K562 (cell line): Measurements from ENCODE around the gene ZNF441. TPM values are rescaled to one million over a fixed set of nuclear protein-coding genes. Genes with fewer than 3 reads are reported as not detected.

Experiments used
- BCOR ChIP-seq: fragments of 450-650 bp; IDR thresholded peaks from 2 replicates; pipeline ENCODE4 v1.6.1; 2016
- CCAR2 ChIP-seq: fragments of 200-400 bp; formaldehyde crosslinking; IDR thresholded peaks from 2 replicates; pipeline ENCODE4 v1.6.1; 2017; ENCODE audit warnings: mild to moderate bottlenecking, low read depth, low read length
- CEBPB ChIP-seq: fragments of 450-650 bp; IDR thresholded peaks from 2 replicates; pipeline ENCODE4 v1.6.1; 2016; ENCODE audit warnings: missing genetic modification characterization, missing compliant biosample characterization
- CXXC5 ChIP-seq: fragments of 250-450 bp; sonication (Bioruptor Pico); IDR thresholded peaks from 2 replicates; pipeline ENCODE4 v1.8.0; 2022; ENCODE audit warnings: inconsistent platforms, mild to moderate bottlenecking, moderate library complexity
- GTF2A2 ChIP-seq: IDR thresholded peaks from 2 replicates; pipeline ENCODE4 v1.6.1; 2016; ENCODE audit warnings: mild to moderate bottlenecking, missing genetic modification characterization, missing compliant biosample characterization
- HDAC6 ChIP-seq: IDR thresholded peaks from 2 replicates; pipeline ENCODE4 v1.6.1; 2012; ENCODE audit warnings: low read depth, mild to moderate bottlenecking, control low read depth, inconsistent platforms, low read length, moderate library complexity
- JUNB ChIP-seq: fragments of 450-650 bp; formaldehyde crosslinking; conservative IDR thresholded peaks from 2 replicates; pipeline ENCODE4 v1.4.0; 2020; ENCODE audit warnings: mild to moderate bottlenecking
- MCM3 ChIP-seq: fragments of 450-650 bp; IDR thresholded peaks from 2 replicates; pipeline ENCODE4 v1.6.1; 2016
- PCBP2 ChIP-seq: fragments of 200-400 bp; formaldehyde crosslinking; IDR thresholded peaks from 2 replicates; pipeline ENCODE4 v1.6.1; 2018; ENCODE audit warnings: low read length, low read depth, mild to moderate bottlenecking, moderate library complexity; ENCODE audit not compliant: poor library complexity, severe bottlenecking
- TAF1 ChIP-seq: IDR thresholded peaks from 2 replicates; pipeline ENCODE4 v1.6.1; 2011; ENCODE audit warnings: mild to moderate bottlenecking, low read length, moderate library complexity; ENCODE audit not compliant: insufficient read depth, control insufficient read depth, severe bottlenecking; ENCODE audit errors: extremely low read depth
- ZC3H4 ChIP-seq: sonication (generic); formaldehyde crosslinking; IDR thresholded peaks from 2 replicates; pipeline ENCODE4 v1.9.0; 2021; ENCODE audit warnings: missing genetic modification reagents, borderline replicate concordance
- ZFPM2 ChIP-seq: fragments of 250-450 bp; sonication (Bioruptor Pico); IDR thresholded peaks from 2 replicates; pipeline ENCODE4 v1.5.1; 2022; ENCODE audit warnings: mild to moderate bottlenecking
- ZNF589 ChIP-seq: fragments of 200-800 bp; sonication (Bioruptor generic); IDR thresholded peaks from 2 replicates; pipeline ENCODE4 v1.6.1; 2016; ENCODE audit warnings: low read depth, missing genetic modification characterization, missing compliant biosample characterization
- ZZZ3 ChIP-seq: fragments of 450-650 bp; IDR thresholded peaks from 2 replicates; pipeline ENCODE4 v1.6.1; 2016; ENCODE audit warnings: antibody characterized with exemption, mild to moderate bottlenecking, moderate library complexity
- polyA plus RNA-seq, 8 experiments: library from polyadenylated mRNA; depleted of rRNA in 4 of 8; stranded (reverse) in 5 of 8; unstranded in 3 of 8; fragments of >200 nt; fragmentation: Nextera tagmentation in 2 of 8; fragmentation: Illumina TruSeq in 1 of 8; extraction: Ambion mirVana in 2 of 8; extraction: Trizol in 1 of 8; gene quantifications; 2 replicates each; pipeline versions ENCODE4 v1.2.1 to v1.2.3, GENCODE V29; 2011 to 2014; ENCODE audit warnings: inconsistent platforms in 1 of 8, missing spikeins in 1 of 8
- total RNA-seq, 7 experiments: library from RNA; depleted of rRNA in 6 of 7; stranded (reverse); fragments of >200 nt in 6 of 7; fragmentation: Illumina TruSeq in 2 of 7; extraction: Trizol in 2 of 7; gene quantifications; 2 replicates each; pipeline versions ENCODE4 v1.2.1 to v1.2.3, GENCODE V29; 2011 to 2021; ENCODE audit warnings: low replicate concordance in 1 of 7
- TF ChIP-seq, protein P1 (sequence below): IDR thresholded peaks from 3 replicates; pipeline ENCODE4 v1.6.1; 2011; ENCODE audit warnings: borderline replicate concordance, mild to moderate bottlenecking, moderate library complexity; ENCODE audit not compliant: insufficient read length; ENCODE audit errors: extremely low read depth
- TF ChIP-seq, protein P2 (sequence below): sonication (generic); formaldehyde crosslinking; IDR thresholded peaks from 2 replicates; pipeline ENCODE4 v1.8.0; 2022; ENCODE audit warnings: mild to moderate bottlenecking, missing genetic modification reagents
- TF ChIP-seq, protein P3 (sequence below): sonication (generic); formaldehyde crosslinking; IDR thresholded peaks from 2 replicates; pipeline ENCODE4 v1.8.1; 2023; ENCODE audit warnings: mild to moderate bottlenecking, missing genetic modification reagents
- TF ChIP-seq, protein P4 (sequence below), 3 experiments: fragments of 200-800 bp in 1 of 3; sonication (Bioruptor generic) in 1 of 3; sonication (generic) in 1 of 3; formaldehyde crosslinking in 1 of 3; IDR thresholded peaks; 2 replicates each; pipeline versions ENCODE4 v1.6.1 to v1.8.0; 2016 to 2022; ENCODE audit warnings: mild to moderate bottlenecking in 2 of 3, missing compliant biosample characterization in 2 of 3, missing genetic modification characterization in 2 of 3, missing genetic modification reagents in 1 of 3

The ZNF441 gene
- total and polyA plus RNA-seq, 9 of the 15 experiments (the other 6 are each of a cell fraction or from before 2014, with no cell fraction given) = 1.9 to 14.0 (median 7.8) TPM

DNA sequence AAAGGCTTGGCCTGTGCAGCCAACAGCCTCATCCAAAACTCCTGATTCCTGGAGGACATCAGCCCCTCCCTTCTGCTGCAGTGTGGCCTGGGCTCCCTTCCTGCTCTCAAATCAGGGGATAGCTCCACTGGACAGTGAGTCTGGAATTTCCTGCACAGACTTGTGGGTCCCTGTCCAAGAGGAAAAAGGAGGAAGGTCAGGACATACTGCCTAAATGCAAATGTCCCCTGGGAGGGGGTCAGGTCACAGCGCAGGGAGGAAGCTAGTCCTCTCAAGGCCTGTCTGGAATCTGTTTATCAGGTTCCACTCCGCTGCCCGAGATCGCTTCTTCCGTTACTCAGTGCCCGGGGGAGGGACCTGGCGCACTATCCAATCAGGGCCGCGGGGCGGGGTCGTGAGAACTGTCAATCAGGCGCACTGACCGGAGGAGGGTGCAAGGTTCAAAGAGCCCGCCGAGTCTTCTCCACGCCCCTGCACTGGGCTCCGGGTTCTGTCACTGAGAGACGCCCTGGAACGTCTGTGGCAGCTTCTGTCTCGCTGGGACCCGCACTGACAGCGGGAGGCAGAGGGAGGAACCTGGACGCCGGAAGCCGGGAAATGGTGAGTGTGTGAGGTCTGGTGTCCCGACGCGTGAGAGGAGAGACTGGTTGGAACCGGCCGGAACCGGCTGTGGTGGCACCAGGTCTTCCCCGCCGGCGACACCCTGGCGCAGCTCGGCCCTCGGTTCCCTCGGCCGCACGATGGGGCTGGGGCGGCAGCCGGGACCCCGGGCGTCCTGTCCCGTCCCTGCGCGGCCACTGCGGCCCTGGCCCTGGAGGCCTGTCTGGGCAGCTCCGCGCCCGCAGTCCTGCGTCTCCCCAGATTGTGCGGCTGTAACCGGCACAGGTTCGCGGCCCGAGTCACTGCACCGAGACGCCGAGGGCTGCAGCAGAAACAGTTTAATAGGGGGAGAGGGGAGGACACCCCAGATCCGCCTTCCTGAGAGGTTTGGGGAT is at the start of gene ZNF441 (continued):
- no peak for TF ChIP-seq HDAC6
- TF ChIP-seq PCBP2 = no peak
- peak; percentile 70 for TF ChIP-seq BCOR
- TF ChIP-seq, protein P1, sequence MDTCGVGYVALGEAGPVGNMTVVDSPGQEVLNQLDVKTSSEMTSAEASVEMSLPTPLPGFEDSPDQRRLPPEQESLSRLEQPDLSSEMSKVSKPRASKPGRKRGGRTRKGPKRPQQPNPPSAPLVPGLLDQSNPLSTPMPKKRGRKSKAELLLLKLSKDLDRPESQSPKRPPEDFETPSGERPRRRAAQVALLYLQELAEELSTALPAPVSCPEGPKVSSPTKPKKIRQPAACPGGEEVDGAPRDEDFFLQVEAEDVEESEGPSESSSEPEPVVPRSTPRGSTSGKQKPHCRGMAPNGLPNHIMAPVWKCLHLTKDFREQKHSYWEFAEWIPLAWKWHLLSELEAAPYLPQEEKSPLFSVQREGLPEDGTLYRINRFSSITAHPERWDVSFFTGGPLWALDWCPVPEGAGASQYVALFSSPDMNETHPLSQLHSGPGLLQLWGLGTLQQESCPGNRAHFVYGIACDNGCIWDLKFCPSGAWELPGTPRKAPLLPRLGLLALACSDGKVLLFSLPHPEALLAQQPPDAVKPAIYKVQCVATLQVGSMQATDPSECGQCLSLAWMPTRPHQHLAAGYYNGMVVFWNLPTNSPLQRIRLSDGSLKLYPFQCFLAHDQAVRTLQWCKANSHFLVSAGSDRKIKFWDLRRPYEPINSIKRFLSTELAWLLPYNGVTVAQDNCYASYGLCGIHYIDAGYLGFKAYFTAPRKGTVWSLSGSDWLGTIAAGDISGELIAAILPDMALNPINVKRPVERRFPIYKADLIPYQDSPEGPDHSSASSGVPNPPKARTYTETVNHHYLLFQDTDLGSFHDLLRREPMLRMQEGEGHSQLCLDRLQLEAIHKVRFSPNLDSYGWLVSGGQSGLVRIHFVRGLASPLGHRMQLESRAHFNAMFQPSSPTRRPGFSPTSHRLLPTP = no peak
- no peak for TF ChIP-seq CCAR2
- no peak for TF ChIP-seq ZZZ3
- TF ChIP-seq TAF1 = peak; percentile 59
- TF ChIP-seq CXXC5 = peak; percentile 86
- TF ChIP-seq ZNF589 (CRISPR knock-in tag) = no peak
- TF ChIP-seq, protein P2, sequence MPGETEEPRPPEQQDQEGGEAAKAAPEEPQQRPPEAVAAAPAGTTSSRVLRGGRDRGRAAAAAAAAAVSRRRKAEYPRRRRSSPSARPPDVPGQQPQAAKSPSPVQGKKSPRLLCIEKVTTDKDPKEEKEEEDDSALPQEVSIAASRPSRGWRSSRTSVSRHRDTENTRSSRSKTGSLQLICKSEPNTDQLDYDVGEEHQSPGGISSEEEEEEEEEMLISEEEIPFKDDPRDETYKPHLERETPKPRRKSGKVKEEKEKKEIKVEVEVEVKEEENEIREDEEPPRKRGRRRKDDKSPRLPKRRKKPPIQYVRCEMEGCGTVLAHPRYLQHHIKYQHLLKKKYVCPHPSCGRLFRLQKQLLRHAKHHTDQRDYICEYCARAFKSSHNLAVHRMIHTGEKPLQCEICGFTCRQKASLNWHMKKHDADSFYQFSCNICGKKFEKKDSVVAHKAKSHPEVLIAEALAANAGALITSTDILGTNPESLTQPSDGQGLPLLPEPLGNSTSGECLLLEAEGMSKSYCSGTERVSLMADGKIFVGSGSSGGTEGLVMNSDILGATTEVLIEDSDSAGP = no peak
- TF ChIP-seq GTF2A2 (tag) = no peak
- no peak for TF ChIP-seq CEBPB (tag)
- TF ChIP-seq, protein P3, sequence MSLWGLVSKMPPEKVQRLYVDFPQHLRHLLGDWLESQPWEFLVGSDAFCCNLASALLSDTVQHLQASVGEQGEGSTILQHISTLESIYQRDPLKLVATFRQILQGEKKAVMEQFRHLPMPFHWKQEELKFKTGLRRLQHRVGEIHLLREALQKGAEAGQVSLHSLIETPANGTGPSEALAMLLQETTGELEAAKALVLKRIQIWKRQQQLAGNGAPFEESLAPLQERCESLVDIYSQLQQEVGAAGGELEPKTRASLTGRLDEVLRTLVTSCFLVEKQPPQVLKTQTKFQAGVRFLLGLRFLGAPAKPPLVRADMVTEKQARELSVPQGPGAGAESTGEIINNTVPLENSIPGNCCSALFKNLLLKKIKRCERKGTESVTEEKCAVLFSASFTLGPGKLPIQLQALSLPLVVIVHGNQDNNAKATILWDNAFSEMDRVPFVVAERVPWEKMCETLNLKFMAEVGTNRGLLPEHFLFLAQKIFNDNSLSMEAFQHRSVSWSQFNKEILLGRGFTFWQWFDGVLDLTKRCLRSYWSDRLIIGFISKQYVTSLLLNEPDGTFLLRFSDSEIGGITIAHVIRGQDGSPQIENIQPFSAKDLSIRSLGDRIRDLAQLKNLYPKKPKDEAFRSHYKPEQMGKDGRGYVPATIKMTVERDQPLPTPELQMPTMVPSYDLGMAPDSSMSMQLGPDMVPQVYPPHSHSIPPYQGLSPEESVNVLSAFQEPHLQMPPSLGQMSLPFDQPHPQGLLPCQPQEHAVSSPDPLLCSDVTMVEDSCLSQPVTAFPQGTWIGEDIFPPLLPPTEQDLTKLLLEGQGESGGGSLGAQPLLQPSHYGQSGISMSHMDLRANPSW (CRISPR knock-in tag) = peak; percentile 62
- TF ChIP-seq, protein P4, sequence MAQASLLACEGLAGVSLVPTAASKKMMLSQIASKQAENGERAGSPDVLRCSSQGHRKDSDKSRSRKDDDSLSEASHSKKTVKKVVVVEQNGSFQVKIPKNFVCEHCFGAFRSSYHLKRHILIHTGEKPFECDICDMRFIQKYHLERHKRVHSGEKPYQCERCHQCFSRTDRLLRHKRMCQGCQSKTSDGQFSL (CRISPR knock-in tag; IDR thresholded peaks at IDR 0.05) = no peak
- TF ChIP-seq, protein P4 (tag; IDR thresholded peaks at IDR 0.05) = no peak
- no peak for TF ChIP-seq JUNB (CRISPR knock-in tag)
- no peak for TF ChIP-seq MCM3
- no peak for TF ChIP-seq ZFPM2 (CRISPR knock-in tag)
- TF ChIP-seq ZC3H4 (CRISPR knock-in tag) = no peak
